SHP77 treated with DMSO at 0.1 percent for 48 hours (cell line): Measurements from ENCODE around the gene BAX.

Experiments used
- DNase-seq: peaks from one replicate; lab custom pipeline; 2025; lab: John Stamatoyannopoulos, UW

Gene BAX

DNA sequence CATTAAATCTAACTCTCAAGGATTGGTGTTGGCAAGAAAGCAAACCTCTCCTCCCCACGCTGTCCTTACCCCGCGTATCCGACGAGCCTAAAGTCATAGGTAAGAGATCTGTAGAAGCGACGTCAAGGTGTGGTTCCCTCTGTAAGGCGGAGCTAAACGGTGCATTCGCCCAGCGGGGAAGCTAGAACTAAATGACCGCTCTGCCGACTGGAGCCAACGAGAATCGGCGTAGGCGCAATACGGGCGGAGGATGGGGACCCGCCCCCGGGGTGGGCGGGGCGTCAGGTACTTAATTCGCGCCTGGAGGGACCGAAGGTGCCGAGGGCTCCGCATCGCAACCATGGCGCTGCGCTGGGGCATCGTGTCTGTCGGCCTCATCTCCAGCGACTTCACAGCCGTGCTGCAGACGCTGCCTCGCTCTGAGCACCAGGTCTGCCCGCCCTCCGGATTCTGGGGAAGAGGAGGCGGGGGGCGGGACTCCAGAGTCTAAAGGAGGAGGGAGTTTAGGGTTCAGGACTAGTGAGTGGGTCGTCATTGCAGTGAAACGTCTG lies 21.2 kb upstream of the BAX start, which contains the start of gene DHDH:
Gene DHDH (plus strand): TSS at position 318 of the 551 bp plus-strand sequence. CDS start 23 bp downstream, at position 341.
- peak; percentile 69 for DNase-seq

DNA sequence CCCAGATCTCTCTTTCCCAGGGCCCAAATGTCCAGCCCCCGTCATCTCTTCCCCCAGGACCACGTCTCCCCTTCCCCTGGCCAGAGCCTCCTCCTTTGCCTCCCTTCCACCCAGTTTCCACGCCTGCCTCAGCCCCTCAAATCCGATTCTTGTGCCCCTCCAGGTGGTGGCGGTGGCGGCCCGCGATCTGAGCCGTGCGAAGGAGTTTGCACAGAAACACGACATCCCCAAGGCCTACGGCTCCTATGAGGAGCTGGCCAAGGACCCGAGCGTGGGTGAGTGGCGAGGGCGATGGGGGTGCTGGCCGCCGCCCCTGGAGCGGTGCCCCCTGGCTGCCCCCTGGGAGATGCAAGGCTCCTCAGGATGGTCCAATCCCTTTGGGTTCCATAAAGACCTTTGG lies 19.8 kb upstream of the BAX start:
- DNase-seq, result no peak

DNA sequence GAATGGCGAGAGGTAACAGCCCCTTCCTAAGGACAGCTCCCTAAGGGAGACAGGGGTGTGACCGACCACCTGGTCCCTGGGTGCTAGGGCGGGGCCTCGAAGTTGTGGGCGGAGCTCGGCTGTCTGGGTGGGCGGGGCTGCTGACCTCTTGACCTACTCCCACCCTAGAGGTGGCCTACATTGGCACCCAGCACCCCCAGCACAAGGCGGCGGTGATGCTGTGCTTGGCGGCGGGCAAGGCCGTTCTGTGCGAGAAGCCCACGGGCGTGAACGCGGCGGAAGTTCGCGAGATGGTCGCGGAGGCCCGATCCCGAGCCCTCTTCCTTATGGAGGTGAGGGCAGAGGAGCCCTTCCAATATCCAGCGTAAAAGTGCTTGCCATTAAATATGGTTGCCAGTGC lies 18.8 kb upstream of the BAX start:
- no peak for DNase-seq

DNA sequence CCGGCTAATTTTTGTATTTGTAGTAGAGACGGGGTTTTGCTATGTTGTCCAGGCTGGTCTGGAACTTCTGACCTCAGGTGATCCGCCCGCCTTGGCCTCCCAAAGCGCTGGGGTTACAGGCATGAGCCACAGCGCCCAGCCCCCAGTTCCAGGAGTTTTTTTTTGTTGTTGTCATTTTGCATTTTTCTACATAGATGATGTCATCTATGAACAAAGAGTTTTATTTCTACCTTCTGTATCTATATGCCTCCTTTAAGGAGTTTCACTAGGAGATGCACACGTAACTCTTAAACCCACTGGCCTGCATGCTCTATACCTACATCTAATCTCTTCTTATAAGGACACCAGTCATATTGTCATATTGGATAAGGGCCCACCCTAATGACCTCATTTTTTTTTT lies 16.4 kb upstream of the BAX start:
- no peak for DNase-seq

DNA sequence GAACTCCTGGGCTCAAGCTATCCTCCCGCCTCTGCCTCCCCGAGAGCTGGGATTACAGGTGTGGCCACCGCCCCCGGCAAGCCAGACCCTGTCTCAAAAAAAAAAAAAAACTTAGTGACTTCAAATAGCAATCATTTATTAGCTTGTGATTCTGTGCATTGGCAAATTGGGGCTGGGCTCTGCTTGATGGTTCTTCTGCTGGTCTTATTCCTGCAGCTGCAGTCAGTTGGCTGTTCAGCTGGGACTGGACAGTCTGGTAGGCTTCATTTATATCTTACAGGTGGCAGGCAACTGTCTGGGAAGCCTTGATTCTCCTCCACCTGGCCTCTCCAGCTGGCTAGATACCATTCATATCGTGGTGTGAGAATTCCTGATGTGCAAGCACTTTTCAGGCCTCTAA lies 13.8 kb upstream of the BAX start:
- DNase-seq, result no peak

DNA sequence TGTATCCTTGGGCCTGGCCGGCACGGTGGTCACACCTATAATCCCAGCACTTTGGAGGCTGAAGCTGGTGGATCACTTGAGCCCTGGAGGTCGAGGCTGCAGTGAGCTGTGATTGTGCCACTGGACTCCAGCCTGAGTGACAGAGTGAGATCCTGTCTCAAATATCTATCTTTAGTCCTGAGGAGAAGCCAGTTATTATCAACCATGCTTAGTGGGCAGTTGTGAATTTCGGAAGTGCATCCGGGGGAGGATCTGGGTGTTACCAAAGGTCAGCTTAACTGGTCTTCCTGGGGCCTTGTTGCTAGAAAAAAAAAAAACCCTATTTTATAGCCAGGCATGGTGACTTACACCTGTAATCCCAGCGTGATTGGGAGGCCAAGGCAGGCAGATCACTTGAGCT lies 11.6 kb upstream of the BAX start:
- no peak for DNase-seq

DNA sequence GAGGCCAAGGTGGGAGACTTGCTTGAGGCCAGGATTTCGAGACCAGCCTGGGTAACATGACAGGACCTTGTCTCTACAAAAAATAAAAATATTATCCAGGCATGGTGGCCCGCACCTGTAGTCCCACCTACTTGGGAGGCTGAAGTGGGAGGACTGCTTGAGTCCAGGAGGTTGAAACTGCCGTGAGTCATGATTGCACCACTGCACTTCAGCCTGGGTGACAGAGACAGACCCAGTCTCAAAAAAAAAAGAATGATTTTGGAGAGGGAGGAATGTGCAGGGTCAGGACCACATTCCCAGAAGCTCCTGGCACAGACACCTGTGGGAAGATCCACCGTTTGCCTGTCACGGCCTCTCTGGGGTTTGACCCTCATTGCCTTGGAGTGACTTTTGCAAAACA lies 9.3 kb upstream of the BAX start:
- no peak for DNase-seq

DNA sequence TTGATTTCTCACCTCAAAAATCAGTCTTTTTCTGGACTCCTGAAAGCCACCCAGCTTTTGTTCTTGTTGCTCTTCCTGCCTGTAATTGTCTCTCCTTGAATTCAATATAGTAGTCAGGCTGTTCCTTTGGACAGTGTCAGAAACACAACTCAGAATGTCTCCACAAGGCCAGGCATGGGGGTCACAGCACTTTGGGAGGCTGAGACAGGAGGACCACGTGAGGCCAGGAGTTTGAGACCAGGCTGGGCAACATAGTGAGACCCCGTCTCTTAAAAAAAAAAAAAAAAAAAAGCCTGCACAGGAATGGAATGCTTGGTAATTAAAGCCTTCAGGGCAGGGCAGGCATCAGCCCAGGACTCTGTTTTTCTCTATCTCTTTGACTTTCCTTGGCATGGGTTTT lies 8.9 kb upstream of the BAX start:
- no peak for DNase-seq

DNA sequence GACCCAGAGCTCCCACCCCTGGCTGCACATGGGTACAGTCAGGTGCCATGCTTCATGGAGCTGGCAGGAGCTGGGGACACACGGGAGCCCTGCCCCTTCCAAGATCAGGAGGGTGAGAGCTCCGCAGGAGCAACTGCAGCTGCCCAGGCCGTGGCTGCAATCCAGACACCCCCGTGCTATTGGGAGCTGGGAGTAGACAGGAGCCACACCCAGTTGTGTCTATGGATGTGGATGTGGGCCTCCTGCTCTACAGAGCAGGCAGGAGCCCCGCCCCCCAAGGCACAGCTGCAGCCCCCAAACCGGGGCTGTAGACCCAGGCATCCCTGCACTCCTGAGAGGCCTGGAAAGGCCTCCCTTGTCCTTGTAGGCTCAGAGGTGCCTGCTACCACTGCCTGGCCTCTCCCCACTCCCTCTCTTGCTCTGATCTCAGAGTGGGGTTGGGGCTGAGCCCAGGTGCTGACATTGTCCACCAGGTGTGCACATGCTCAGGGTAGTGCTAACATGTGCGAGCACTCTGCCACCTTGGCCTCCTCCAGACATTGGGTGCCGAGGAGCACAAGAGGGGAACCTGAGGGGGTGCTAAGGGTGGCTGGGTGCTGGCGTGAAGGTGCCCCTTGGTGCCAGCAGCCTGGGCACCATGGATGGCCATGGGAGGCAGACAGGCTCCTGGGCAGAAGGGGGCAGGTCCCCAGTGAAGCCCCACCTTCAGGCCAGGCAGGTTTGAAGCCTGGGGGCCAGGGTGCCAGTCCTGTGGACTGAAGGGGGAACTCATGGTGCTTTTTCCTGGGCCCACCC lies 8.0 kb upstream of the BAX start:
- DNase-seq, result no peak

DNA sequence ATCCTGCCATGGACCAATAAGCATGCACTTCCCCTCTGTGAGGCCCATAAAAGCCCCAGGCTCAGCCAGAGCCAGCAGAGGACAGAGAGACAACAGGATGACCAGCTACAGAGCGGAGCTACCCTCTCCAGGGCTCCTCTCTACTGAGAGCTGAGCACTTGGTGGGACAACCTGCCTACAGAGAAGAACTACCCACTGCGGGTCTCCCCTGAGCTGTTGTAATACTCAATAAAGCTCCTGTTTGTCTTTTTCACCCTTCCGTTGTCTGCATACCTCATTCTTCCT lies 7.5 kb upstream of the BAX start:
- DNase-seq, result no peak

DNA sequence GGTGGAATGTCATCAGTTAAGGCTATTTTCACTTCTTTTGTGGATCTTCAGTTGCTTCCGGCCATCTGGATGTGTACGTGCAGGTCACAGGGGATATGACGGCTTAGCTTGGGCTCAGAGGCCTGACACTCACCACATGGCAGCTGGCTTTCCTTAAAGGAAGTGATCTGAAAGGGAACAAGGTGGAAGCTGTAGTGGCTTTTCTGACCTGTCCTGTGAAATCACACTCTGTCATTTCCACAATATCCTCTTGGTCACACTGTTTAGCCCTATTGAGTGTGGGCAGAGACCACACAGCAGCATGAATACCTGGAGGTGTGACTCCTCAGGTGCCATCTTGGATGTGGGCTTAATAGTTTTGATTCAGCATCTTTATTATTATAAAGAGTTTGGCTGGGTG lies 4.5 kb upstream of the BAX start:
- no peak for DNase-seq

DNA sequence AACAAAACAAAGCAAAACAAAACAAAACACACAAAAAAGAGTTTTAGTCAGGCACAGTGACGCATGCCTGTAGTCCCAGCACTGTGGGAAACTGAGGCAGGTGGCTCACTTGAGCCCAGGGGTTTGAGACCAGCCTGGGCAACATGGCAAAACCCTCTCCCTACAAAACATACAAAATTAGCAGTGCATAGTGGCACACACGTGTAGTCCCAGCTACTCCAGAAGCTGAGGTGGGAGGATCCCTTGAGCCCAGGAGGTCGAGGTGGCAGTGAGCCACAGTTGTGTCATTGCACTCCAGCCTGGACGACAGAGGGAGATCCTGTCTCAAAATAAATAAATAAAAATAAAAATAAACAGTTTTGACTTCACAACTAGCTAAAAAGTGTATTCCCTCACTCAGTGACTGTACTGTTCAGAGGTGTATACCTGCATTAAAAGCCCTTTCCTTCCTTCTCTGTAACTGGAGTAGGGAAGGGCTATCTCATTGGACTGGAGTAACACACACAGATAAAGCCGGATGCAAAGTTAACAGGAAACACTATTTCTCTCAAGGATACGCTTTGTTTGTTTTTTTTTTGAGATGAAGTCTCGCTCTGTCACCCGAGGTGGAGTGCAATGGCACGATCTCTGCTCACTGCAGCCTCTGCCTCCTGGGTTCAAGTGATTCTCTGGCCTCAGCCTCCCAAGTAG lies 3.7 kb upstream of the BAX start:
- no peak for DNase-seq

DNA sequence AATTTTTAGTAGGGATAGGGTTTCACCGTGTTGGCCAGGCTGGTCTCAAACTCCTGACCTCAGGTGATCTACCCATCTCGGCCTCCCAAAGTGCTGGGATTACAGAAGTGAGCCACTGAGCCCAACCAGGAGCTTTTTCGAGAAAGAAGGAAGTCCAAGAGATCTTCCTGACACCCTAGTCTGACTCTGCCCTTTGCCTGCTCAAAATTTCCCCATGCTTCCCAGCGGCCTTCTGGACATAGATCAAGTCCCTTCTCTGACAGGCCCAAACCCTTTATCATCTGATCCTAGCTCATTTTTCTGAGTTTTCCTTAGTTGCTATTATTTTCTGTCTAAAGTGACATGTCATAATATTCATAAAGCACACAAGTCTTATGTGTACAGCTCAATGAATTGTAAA lies 1.5 kb upstream of the BAX start:
- no peak for DNase-seq

DNA sequence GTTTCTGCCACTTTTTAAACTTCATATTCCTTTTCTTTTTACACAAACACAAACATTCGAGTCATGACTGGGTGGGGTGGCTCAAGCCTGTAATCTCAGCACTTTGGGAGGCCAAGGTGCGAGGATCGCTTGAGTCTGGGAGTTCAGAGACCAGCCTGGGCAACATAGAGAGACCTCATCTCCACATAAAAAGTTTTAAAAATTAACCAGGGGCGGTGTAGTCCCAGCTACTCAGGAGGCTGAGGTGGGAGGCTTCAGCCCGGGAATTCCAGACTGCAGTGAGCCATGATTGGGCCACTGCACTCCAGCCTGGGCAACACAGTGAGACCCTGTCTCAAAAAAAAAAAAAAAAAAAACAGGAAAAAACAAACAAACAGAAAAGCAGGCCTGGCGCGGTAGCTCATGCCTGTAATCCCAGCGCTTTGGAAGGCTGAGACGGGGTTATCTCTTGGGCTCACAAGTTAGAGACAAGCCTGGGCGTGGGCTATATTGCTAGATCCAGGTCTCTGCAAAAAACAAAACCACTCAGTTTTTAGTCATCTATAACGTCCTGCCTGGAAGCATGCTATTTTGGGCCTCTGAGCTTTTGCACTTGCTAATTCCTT lies 583 bp upstream of the BAX start:
- no peak for DNase-seq

DNA sequence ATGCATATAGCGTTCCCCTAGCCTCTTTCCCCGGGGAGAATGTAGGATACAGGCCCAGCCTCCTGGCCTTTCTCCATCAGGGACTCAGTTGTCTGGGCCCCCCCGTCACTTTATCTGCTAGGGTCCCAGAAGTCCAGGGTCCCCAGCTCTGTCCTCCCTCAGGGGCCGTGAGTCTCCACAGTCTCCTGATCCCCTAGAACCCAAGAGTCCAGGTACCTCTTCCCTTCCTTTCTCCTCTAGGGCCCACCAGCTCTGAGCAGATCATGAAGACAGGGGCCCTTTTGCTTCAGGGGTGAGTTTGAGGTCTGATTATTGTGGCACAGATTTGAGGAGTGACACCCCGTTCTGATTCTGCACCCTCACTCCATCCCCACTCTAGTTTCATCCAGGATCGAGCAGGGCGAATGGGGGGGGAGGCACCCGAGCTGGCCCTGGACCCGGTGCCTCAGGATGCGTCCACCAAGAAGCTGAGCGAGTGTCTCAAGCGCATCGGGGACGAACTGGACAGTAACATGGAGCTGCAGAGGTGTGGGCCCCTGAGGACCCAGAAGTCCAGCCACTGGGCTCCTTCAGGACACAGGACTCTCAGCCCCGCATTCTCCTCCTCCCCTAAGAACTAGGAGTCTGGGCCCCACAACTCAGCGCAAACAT lies 758 bp downstream of the BAX start:
- no peak for DNase-seq

DNA sequence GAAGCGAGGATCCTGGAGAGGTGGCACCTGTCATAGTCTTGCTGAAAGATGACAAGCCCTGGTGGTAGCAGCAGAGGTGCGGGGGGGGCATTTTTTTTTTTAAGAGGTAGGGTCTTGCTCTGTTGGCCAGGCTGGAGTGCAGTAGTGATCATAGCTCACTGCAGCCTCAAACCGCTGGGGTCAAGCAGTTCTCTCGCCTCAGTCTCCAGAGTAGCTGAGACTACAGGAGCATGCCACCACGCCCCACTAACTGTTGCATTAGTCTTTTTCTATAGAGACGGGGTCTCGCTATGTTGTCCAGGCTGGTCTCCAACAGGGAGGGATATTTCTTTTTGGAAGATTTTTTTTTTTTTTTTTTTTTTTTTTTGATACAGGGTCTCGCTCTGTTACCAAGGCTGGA lies 3.3 kb downstream of the BAX start:
- DNase-seq, result no peak

DNA sequence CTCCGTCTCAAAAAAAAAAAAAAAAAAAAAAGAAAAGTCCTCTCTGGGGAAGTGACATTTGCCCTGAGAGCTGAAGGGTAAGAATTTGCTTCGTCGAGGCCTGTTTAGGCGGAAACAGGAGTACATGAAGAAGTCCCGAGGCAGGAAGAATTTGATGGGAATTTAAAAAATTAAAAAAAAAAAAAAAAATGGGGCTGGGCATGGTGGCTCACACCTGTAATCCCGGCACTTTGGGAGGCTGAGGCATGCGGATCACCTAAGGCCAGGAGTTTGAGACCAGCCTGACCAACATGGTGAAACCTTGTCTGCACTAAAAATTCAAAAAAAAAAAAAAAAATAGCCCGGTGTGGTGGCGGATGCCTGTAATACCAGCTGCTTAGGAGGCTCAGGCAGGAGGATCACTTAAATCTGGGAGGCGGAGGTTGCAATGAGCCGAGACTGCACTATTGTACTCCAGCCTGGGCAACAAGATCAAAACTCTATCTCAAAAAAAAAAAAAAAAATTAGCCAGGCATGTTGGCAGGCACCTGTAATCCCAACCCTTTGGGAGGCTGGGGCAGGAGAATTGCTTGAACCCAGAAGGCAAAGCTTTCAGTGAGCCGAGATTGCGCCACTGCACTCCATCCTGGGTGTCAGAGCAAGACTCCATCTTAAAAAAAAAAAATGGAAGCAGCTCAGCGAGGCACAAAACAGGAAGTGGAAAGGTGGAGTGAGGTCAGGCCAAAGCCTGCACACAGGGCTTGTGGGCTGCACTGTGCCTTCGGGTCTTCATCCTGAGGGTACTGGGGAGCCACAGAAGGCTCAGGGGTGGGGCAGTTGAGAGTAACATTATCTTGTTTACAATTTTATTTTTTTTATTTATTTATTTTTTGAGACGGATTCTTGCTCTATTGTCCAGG lies 4.9 kb downstream of the BAX start:
- no peak for DNase-seq

DNA sequence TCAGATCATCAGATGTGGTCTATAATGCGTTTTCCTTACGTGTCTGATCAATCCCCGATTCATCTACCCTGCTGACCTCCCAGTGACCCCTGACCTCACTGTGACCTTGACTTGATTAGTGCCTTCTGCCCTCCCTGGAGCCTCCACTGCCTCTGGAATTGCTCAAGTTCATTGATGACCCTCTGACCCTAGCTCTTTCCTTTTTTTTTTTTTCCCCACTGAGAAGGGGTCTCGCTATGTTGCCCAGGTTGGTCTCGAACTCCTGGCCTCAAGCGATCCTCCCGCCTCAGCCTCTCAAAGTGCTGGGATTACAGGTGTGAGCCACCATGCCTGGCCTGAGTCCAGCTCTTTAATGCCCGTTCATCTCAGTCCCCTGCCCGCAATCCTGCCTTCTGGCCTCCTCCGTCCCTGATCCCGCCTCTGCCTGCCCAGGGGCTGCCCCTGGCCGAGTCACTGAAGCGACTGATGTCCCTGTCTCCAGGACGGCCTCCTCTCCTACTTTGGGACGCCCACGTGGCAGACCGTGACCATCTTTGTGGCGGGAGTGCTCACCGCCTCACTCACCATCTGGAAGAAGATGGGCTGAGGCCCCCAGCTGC lies 6.5 kb downstream of the BAX start:
- DNase-seq, result peak; percentile 17

DNA sequence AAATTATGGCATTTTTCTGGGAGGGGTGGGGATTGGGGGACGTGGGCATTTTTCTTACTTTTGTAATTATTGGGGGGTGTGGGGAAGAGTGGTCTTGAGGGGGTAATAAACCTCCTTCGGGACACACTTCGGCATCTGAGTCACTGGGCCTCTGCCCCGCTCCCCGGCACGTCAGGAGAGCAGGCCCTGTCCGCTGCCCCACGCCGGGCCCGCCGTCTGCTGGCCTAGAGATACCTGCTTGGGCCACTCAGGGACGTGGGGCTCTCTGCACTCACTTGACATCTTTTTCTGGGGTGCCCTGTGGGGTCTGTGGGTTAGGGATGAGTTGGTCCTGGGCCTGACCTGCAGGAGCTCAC lies 7.0 kb downstream of the BAX start:
- DNase-seq, result no peak

DNA sequence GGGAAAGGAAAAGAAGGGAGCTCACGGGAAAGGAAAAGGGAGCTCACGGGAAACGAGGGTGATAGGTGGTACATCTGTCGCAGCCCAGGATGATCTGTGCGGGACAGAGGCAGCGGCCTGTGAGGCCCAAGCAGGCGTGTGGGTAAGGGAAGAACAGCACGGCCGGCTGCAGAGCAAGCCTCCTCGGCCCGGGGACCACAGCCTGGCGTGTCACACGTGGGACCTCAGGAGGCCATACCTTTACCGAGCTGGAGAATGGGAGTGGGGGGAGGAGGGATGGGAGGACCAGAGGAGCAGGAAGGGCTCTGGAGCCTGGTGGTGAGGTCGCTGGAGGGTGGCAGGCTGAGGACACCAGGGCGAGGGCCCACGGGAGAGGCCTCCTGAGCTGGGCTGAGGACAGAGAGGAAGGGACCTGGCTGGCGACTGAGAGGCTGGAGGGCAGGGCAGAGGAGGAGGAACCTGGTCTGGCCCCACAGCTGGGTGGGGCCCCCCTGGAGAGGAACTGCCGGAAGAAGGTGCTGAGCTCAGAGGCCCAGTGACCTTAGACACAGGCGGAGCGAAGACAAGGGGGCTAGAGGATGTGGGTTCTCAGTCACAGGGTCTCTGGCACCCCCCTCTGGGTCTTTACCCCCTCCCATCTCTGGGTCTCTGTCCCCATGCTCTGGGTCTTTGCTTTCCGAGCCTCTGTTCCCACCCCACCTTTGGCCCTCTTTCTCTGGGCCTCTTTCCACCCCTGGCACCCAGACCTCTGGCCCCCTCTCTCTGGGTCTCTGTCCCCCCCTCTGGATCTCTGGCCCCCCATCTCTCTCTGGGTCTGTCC lies 7.6 kb downstream of the BAX start:
- peak; percentile 57 for DNase-seq

DNA sequence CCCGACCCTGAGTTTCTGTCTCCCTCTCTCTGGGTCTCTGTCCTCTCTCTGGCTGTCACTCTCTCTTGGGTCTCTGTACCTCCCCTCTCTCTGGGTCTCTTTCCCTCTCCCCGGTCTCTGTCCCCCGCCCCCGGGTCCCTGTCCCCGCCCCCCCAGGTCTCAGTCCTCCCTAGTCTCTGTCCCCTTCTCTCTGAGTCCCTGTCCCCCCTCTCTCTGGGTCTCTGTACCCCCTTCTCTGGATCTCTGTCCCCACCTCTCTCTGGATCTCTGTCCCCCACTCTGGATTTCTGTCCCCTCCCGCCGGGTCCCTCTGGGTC lies 8.1 kb downstream of the BAX start:
- DNase-seq, result no peak
